Measurements from ENCODE around the gene MTO1. TPM values are rescaled to one million over a fixed set of nuclear protein-coding genes. Genes with fewer than 3 reads are reported as not detected.

The MTO1 gene
- total RNA-seq, 4 donors from 2014 or later = 29.2 to 115 (median 43.0) TPM

- H3K36me3 ChIP-seq = peaks cover 0 to 29% (median 0%) of the 10 kb centered on the region in 3 donors
- H3K27ac ChIP-seq = no peak overlapping the region
- H3K27me3 ChIP-seq = no peaks in the 10 kb centered on the region
- H3K4me1 ChIP-seq = peaks cover 0 to 12% (median 8%) of the 10 kb centered on the region in 4 donors
- H3K4me3 ChIP-seq = no peak overlapping the region
- H3K9me3 ChIP-seq = no peaks in the 10 kb centered on the region
- TF ChIP-seq POLR2A (IDR thresholded peaks at IDR 0.05) (no peak), CTCF (IDR thresholded peaks at IDR 0.05) (no peak)
- no peak for DNase-seq
These were observed 50.3 kb downstream of the MTO1 start for GRCh38 chr6:73511796-73512195.

GRCh38 chr6:73513496-73513854 is 51.9 kb downstream of the MTO1 start:
- no peaks in the 10 kb centered on the region for H3K27me3 ChIP-seq
- peaks cover 0 to 23% (median 12%) of the 10 kb centered on the region in 4 donors for H3K4me1 ChIP-seq
- no peak for TF ChIP-seq POLR2A (IDR thresholded peaks at IDR 0.05)
- no peak for TF ChIP-seq CTCF (IDR thresholded peaks at IDR 0.05)
- no peak for DNase-seq
- no peak overlapping the region for H3K4me3 ChIP-seq
- H3K9me3 ChIP-seq = no peaks in the 10 kb centered on the region
- no peak overlapping the region for H3K27ac ChIP-seq
- peaks cover 0 to 42% (median 0%) of the 10 kb centered on the region in 3 donors for H3K36me3 ChIP-seq

- H3K27ac ChIP-seq = no peak overlapping the region
- no peak overlapping the region for H3K4me3 ChIP-seq
- H3K9me3 ChIP-seq = no peaks in the 10 kb centered on the region
- peaks cover 0 to 55% (median 0%) of the 10 kb centered on the region in 3 donors for H3K36me3 ChIP-seq
- H3K4me1 ChIP-seq = peaks cover 0 to 32% (median 17%) of the 10 kb centered on the region in 4 donors
- H3K27me3 ChIP-seq = no peaks in the 10 kb centered on the region
- no peak for TF ChIP-seq CTCF (IDR thresholded peaks at IDR 0.05)
- no peak for TF ChIP-seq POLR2A (IDR thresholded peaks at IDR 0.05)
- no peak for DNase-seq
These were observed 53.2 kb downstream of the MTO1 start for GRCh38 chr6:73514746-73515110.

GRCh38 chr6:73515204-73515655 is 53.7 kb downstream of the MTO1 start:
- no peak overlapping the region for H3K4me3 ChIP-seq
- no peaks in the 10 kb centered on the region for H3K9me3 ChIP-seq
- H3K27me3 ChIP-seq = no peaks in the 10 kb centered on the region
- H3K4me1 ChIP-seq = peaks cover 0 to 32% (median 17%) of the 10 kb centered on the region in 4 donors
- TF ChIP-seq POLR2A (IDR thresholded peaks at IDR 0.05) = peak in 1 of 2 donors; percentile 5
- TF ChIP-seq CTCF (IDR thresholded peaks at IDR 0.05) = no peak
- DNase-seq = no peak
- peaks cover 0 to 55% (median 0%) of the 10 kb centered on the region in 3 donors for H3K36me3 ChIP-seq
- peak overlapping the region in 3 of 4 donors; percentile 6 to 57 (median 30) for H3K27ac ChIP-seq

GRCh38 chr6:73516514-73517489 is 55.3 kb downstream of the MTO1 start:
- no peak for TF ChIP-seq CTCF (IDR thresholded peaks at IDR 0.05)
- peak in 1 of 2 donors; percentile 9 for TF ChIP-seq POLR2A (IDR thresholded peaks at IDR 0.05)
- Histone ChIP-seq H3K9me3 (no peaks in the 10 kb centered on the region), H3K27me3 (no peaks in the 10 kb centered on the region), H3K4me1 (peaks cover 0 to 32% (median 17%) of the 10 kb centered on the region in 4 donors), H3K36me3 (peaks cover 0 to 55% (median 0%) of the 10 kb centered on the region in 3 donors), H3K4me3 (peak overlapping the region in 2 of 4 donors; percentile 0 to 6), H3K27ac (peak overlapping the region in 2 of 4 donors; percentile 56 to 57)
- no peak for DNase-seq
